Type B pancreatic cell (in vitro differentiated cells): ENCODE results near the gene USP15. TPM values are rescaled to one million over a fixed set of nuclear protein-coding genes. Genes with fewer than 3 reads are reported as not detected.

Experiments used
- DNase-seq: peaks from one replicate; pipeline ENCODE4 v3.0.0; 2021; ENCODE audit warnings: mixed read lengths; ENCODE audit not compliant: unreplicated experiment; ENCODE audit errors: extremely low spot score
- H3K27ac Mint-ChIP-seq: 2 replicates; pipeline ENCODE4 v1.8.0; 2021; ENCODE audit warnings: mild to moderate bottlenecking, mixed read lengths
- H3K27me3 Mint-ChIP-seq: 2 replicates; pipeline ENCODE4 v1.8.0; 2021; ENCODE audit warnings: mixed read lengths
- H3K36me3 Mint-ChIP-seq: 2 replicates; pipeline ENCODE4 v1.8.0; 2021; ENCODE audit warnings: mixed read lengths
- H3K4me1 Mint-ChIP-seq: one replicate; pipeline ENCODE4 v1.8.0; 2021; ENCODE audit warnings: mixed read lengths; ENCODE audit not compliant: unreplicated experiment
- H3K4me3 Mint-ChIP-seq: 2 replicates; pipeline ENCODE4 v1.8.0; 2021; ENCODE audit warnings: mild to moderate bottlenecking, mixed read lengths
- H3K9me3 Mint-ChIP-seq: 2 replicates; pipeline ENCODE4 v1.8.0; 2021; ENCODE audit warnings: mixed read lengths
- total RNA-seq: library from RNA; stranded (reverse); gene quantifications from 2 replicates; pipeline ENCODE4 v1.2.1, GENCODE V29; 2021; ENCODE audit warnings: low replicate concordance
- TF ChIP-seq, protein P1 (sequence below): fragments of 200-600 bp; sonication (generic); conservative IDR thresholded peaks from 2 replicates; pipeline ENCODE4 v1.5.0; 2021; ENCODE audit warnings: antibody characterized with exemption, mild to moderate bottlenecking

USP15 gene
- total RNA-seq, 1 donor from 2014 or later = 47.5 TPM

DNA sequence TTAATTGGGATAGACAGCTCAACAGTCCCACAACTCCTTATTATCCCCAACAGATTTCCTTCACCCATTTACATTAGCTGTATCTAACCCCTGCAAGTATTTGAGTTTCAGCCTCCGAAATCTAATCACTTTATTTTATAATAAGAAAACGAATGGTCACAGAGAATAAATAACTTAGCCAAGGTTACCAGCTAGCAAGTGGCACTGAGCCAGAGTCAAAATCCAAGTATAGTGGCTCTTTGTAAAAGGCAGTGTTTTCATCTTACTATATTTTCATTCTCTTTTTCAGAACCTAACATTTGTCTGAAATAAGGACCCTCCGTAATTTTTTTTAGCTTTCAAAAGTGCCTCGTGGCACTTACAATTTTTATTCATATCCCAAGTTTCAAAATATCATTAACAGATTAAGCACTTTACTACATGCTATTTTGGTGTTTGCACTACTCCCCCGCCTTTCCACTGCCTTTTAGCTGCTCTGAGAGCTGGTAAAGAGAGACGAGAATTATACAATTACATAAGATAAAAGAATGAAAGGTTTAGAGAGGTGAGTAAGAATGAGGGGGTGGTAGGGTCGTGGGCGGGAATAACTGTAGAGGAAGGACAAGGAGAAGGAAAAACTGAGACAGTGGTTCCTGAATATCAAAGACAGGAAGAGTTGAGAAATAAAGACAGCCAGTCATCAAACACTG lies 3.7 kb upstream of the USP15 start:
- Mint-ChIP-seq H3K9me3 (no peaks in the 10 kb centered on the region), H3K36me3 (no peaks in the 10 kb centered on the region), H3K4me3 (no peak overlapping the region), H3K27me3 (no peaks in the 10 kb centered on the region), H3K4me1 (peaks cover 1% of the 10 kb centered on the region), H3K27ac (peak overlapping the region; percentile 56)
- no peak for DNase-seq
- TF ChIP-seq, protein P1, sequence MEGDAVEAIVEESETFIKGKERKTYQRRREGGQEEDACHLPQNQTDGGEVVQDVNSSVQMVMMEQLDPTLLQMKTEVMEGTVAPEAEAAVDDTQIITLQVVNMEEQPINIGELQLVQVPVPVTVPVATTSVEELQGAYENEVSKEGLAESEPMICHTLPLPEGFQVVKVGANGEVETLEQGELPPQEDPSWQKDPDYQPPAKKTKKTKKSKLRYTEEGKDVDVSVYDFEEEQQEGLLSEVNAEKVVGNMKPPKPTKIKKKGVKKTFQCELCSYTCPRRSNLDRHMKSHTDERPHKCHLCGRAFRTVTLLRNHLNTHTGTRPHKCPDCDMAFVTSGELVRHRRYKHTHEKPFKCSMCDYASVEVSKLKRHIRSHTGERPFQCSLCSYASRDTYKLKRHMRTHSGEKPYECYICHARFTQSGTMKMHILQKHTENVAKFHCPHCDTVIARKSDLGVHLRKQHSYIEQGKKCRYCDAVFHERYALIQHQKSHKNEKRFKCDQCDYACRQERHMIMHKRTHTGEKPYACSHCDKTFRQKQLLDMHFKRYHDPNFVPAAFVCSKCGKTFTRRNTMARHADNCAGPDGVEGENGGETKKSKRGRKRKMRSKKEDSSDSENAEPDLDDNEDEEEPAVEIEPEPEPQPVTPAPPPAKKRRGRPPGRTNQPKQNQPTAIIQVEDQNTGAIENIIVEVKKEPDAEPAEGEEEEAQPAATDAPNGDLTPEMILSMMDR = no peak

DNA sequence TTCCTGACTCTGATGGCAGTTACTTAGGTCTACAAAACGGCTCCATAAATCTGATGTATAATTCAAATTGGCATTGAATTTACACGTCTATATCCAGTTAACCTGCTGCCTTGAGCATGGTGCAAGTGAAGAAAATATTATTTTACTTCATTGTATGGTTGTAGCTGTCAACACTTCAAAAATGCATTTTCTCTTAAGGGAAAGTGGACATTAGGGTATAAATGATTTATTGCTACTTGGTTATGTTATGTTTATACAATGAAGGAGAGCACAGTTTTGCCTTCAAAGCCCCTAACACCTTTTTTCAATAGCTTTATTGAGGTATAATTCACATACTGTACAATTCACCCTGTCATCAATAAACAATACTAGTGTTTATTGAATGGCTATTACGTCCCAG lies 2.0 kb upstream of the USP15 start:
- H3K27me3 Mint-ChIP-seq = no peaks in the 10 kb centered on the region
- peaks cover 4% of the 10 kb centered on the region for H3K4me1 Mint-ChIP-seq
- no peak overlapping the region for H3K27ac Mint-ChIP-seq
- no peak overlapping the region for H3K4me3 Mint-ChIP-seq
- no peaks in the 10 kb centered on the region for H3K36me3 Mint-ChIP-seq
- no peaks in the 10 kb centered on the region for H3K9me3 Mint-ChIP-seq
- TF ChIP-seq, protein P1 = no peak
- DNase-seq = no peak

DNA sequence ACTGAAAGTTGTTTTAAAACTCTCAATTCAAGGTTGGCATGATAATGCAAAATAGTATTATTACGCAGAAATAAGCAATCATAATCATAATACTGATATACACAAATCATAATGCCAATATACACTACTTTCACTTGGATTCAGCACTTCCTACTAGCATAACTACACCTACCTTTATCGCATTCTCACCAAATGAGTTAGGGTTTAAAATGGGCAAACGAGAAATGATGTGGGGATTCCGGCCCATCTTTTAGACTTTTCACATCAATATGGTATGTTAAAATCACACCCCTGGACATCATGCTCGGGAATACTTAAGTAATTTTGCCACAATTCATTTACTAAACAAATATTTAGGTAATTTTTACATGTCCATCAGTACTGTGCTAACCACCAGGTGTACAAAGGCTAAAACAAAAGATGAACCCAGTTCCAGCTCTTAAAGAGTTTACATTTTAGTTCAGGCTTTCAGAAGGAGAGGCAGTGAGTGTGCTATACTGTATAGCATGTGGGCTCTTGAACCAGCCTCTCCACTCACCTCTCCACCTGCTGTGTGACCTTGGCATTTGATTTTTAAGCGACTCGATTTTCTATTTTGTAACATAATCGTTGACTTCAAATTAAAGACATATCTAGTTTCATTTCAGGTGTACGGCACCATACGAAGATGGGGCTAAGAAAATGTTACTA lies 1.1 kb upstream of the USP15 start:
- TF ChIP-seq, protein P1 = no peak
- Mint-ChIP-seq H3K4me3 (peak overlapping the region; percentile 100), H3K27ac (peak overlapping the region; percentile 97), H3K4me1 (peaks cover 9% of the 10 kb centered on the region), H3K9me3 (no peaks in the 10 kb centered on the region), H3K36me3 (no peaks in the 10 kb centered on the region), H3K27me3 (no peaks in the 10 kb centered on the region)
- no peak for DNase-seq

DNA sequence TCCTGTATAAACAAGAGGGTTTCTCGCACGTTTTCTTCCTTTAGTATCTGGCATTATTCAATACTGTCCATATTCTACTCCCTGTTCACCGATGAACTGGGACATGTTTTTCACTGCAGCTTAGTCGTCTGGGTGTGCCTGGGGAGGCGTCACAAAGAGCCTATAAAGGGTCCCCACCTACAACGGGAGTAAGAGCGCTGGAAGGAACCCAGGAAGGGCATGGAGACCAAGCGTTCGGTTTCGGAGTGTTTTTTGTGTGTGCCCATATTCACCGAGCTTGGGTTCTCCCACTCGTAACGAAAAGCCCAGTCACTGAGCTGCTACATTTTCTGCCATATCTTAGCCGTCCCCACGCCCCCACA lies 592 bp upstream of the USP15 start:
- H3K27me3 Mint-ChIP-seq = no peaks in the 10 kb centered on the region
- H3K36me3 Mint-ChIP-seq = no peaks in the 10 kb centered on the region
- TF ChIP-seq, protein P1 = no peak
- peak overlapping the region; percentile 97 for H3K27ac Mint-ChIP-seq
- H3K4me3 Mint-ChIP-seq = peak overlapping the region; percentile 100
- no peak for DNase-seq
- H3K4me1 Mint-ChIP-seq = peaks cover 14% of the 10 kb centered on the region
- H3K9me3 Mint-ChIP-seq = no peaks in the 10 kb centered on the region

DNA sequence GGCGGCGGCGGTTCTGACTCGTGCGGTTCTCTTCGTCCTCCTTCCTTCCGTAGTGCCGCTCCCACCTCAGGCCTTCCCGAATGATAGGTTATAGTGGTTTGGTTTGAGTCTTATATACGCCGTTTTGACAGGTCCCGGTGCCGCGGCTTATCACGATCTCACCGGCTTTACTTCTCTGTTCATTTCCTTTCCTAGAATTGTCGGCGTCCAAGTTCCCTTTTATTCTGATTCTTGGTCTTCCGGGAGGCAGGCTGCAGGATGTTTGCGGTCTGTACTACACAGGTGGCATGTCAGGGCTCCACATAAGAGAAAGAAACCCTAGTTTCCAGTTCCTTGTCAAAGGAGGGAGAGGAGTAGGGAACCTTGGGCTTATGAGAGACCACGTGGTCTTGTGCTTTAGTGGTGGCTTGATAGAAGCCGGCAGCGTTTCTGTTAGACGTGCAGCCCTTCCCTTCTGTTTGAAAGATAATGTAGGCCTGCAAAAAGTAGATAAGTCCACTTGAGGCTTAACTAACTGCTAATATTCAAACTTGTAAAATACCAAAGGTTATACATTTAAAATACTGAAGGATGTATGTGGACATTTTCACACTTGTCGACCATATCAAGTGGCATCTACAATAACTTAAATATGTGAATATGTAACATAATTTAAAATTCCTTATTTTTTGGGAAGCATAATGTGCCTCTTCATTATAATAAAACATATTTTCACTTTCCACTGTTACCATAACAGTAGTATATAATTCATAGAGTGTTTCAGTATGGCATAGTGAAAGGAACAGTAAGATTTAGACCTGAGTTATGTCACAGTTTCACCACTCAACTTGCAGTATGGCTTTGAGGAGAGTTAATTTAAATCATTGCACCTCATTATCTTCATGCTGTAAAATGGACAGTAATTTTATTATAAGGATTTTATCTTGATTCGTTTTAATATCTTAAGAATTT lies 804 bp downstream of the USP15 start:
- peak overlapping the region; percentile 100 for H3K4me3 Mint-ChIP-seq
- H3K27me3 Mint-ChIP-seq = no peaks in the 10 kb centered on the region
- H3K27ac Mint-ChIP-seq = peak overlapping the region; percentile 97
- no peaks in the 10 kb centered on the region for H3K36me3 Mint-ChIP-seq
- TF ChIP-seq, protein P1 = no peak
- peaks cover 17% of the 10 kb centered on the region for H3K4me1 Mint-ChIP-seq
- DNase-seq = no peak
- no peaks in the 10 kb centered on the region for H3K9me3 Mint-ChIP-seq
